ENCODE results near the gene PGAM1.

DNA sequence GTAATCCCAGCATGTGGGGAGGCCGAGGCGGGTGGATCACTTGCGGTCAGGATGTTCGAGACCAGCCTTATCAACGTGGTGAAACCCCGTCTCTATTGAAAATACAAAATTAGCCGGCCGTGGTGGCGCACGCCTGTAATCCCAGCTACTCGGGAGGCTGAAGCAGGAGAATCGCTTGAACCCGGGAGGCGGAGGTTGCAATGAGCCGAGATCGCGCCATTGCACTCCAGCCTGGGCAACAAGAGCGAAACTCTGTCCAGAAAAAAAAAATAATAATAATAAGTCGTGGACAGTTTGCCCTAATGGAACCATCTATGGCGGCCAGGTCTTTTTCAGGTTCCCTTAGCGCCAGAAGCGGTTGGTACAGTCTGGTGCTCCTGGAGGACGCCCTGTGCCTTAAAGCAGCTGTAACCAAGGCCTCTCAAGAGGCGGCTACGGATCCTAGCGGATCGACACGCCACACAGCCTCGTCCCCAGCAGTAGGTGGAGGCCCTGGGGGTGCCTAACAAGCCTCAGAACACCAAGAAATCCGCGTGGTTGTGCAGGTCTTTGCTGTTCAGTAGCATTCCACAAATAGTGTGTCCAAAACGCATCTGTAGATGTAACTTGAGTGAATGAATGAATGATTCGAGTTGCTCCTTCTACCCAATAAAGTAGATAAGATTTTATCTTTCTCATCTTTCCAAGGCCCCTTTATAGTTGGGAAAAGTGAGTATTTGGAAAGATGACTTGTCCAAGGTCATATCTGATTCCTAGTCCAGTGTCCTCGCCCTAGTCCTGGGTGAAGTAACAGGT lies 982 bp downstream of the PGAM1 start:
- TF ChIP-seq POLR2AphosphoS5 (IDR thresholded peaks at IDR 0.05) = no peak
- no peak for TF ChIP-seq POLR2A (IDR thresholded peaks at IDR 0.05)
